Embryonic facial prominence (tissue), 1 donor: ENCODE results near the gene AFF3.

Source experiments
- DNase-seq: peaks from one replicate; pipeline ENCODE4 v3.0.0-alpha.2; 2016; ENCODE audit errors: extremely low spot score

AFF3 gene

GRCh38 chr2:99888617-99889016 lies 253.8 kb downstream of the AFF3 start:
- DNase-seq = no peak

GRCh38 chr2:99886418-99886817 lies 256.0 kb downstream of the AFF3 start:
- DNase-seq = no peak

DNA sequence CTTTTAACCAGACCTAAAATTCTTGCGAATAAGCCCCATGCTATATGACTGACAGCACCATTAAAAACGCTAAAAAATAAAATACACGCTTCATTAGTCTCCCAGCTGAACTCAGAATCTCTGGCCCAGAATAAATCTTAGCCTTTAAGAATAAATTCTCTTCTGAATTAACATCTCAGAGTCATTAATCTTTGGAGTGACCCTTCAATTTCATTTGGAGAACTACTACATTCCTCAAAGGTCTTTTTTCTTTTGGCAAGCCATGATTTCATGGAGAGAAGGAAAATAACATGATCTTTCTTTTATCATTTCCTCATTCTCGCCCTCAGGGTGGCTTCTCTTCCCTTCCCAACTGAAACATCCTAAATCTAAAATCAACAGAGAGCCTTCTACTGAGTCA lies 259.0 kb downstream of the AFF3 start:
- DNase-seq = no peak

GRCh38 chr2:99881901-99882591 lies 260.3 kb downstream of the AFF3 start:
- DNase-seq = peak; percentile 48

DNA sequence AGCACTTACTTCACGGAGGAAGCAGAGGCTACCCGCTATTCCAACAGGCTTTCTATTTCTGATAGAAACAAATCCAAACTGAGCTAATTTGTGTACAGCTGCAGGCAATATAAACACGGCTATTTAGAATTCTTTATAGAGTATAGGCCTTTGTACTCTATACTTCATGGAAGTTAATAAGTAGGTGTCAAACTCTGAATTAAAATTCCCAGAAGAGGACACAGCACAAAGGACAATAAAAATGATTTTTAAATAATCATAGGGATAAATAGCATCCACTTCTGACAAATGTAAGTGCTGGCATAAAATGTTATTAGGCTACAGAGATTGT lies 261.5 kb downstream of the AFF3 start:
- DNase-seq = no peak

DNA sequence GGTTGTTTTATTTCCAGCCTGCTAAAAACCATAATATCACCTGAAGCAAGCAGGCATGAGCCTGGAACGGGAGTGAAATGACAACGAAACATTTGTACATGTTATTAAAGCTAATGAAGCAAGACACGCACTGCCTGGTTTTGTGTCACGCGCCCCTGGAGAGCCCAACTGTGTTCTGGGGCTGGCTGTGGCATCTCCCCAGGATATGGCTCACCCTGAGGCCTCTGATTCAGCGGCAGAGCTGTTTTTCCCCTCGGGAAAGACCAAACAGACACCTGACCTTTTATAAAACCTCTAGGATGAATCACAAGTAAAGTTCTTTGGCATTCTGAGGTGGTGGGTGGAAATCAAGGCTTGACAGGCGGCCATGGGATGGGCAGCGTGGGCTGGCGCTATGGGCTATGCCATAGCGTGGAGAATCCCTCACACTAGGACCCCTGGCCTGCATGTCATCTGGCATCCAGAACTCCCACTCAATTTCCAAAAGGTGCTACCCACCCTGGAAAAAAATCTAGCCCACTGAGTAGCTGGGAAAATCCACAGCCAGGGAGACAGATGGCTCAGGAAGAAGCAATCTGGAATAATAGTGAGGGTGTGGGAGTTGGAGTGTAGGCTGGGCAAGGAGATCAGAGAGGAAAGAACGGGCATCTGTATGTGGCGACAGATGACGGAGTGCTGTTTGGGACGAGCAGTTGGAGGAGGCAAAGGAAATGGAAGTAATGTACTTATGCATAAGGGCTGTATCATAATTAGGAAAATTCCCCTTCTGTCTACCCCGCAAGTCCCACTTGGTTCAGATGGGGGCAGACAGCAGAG lies 262.0 kb downstream of the AFF3 start:
- DNase-seq = no peak

GRCh38 chr2:99879481-99879880 lies 262.9 kb downstream of the AFF3 start:
- no peak for DNase-seq

DNA sequence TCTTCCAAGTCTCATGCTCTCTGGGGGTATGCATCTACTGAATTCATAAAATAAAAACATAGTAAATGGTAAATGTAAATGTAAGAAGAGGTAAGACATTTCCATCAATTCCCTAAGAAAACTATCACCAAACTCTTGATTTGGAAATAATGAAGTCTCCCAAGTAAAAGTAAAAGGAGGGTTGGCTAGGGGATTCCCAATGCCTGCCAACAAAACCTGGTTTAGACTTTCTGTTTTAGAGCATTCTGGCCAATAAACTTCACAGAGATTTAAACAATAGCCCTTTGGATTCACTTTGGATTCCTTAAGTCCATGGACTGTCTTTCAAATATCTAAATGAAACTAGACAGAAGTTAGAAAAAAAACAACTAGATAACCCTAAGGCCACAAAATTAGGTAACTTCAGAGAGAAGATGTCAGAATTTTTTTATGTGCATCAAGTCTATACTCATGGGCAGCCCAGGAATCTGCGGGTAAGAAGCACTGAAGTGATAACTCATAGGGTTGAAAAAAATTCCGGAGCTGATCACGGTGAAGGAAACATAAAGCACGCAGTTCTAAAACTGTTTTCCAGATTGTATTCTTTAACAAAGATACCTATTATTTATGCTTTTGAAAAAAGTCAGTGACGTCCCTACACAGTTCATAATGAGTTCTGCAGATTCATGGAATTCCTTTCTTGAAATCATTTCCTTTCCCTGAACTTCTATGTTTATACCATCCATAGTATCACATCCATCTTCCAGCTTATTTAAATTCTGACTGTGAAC lies 263.6 kb downstream of the AFF3 start:
- DNase-seq = no peak

DNA sequence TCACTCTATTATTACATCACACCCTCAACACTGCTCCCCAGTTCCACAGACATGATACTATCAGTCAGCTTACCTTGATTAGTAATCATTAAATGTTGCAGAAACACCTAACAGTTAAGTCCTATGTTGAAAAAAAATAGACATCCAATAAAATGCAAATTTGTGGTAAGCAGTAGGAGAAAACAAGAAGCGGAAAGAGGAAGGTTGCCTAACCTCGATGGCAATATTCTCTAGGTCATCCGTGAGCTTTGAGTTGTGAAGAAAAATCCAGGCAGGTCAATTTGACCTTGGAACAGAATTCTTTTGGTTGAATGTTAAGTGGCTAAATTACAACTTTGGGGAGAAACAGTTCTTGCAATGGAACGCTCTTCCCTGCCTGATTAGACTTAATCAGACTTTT lies 264.4 kb downstream of the AFF3 start:
- DNase-seq = no peak

GRCh38 chr2:99876956-99877355 lies 265.4 kb downstream of the AFF3 start:
- DNase-seq = no peak

GRCh38 chr2:99875627-99876201 lies 266.7 kb downstream of the AFF3 start:
- no peak for DNase-seq

- no peak for DNase-seq
Measured at GRCh38 chr2:99868260-99868659, 274.1 kb downstream of the AFF3 start.

- no peak for DNase-seq
Measured at GRCh38 chr2:99867770-99868169, 274.6 kb downstream of the AFF3 start.

DNA sequence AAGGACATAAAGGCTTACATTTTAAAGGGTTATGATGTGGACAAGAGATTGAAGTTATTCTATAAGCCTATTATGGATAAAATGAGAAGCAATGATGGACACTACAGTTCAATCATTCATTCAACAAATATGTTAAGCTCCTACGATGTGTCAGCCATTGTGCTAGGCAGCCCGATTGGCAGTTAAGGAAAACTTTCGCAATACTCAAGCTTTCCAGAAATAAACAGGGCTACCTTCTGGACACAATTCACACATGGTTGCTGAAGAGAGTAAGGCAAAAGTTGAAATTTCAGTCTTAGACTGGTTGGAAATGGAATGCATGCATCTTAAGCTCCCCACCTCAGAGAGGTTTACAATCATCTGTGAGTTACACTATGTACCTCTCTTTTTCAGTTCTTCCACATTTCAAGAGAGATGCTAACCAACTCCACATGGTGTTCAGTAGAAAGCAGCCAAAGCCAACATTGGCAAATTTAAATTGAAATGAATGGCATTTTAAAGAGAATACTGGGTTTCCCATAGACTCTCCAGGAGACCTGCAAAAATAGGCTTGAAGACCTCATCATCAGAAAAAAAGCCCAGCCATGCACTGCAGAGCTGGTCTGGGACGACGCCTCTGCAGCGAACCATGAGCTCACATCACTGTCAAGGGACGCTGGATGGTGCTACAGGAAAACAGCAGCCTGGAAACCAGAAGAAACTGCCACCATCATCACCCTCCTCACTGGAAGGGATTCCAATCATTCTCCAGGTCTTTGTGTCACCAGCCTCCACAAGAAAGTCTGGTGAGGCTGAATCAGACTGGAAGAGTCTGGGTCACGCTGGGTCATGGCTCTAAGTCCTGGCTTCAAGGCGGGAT lies 276.3 kb downstream of the AFF3 start:
- DNase-seq = no peak

- no peak for DNase-seq
Measured at GRCh38 chr2:99864561-99865553, 277.5 kb downstream of the AFF3 start.

- DNase-seq = no peak
Measured at GRCh38 chr2:99863903-99864270, 278.5 kb downstream of the AFF3 start.

- no peak for DNase-seq
Measured at GRCh38 chr2:99863236-99863902, 279.0 kb downstream of the AFF3 start.

- DNase-seq = no peak
Measured at GRCh38 chr2:99862566-99862965, 279.8 kb downstream of the AFF3 start.

- DNase-seq = no peak
Measured at GRCh38 chr2:99861376-99861760, 281.0 kb downstream of the AFF3 start.
